Adipocyte (in vitro differentiated cells): Measurements from ENCODE around the gene C2.

Experiments
- DNase-seq: peaks from one replicate; pipeline ENCODE4 v3.0.0-alpha.2; 2015; ENCODE audit warnings: low read depth
- H3K27me3 ChIP-seq: replicated peaks from 2 replicates; pipeline ENCODE4 v1.7.0; 2013; ENCODE audit warnings: mild to moderate bottlenecking, low read length, moderate library complexity; ENCODE audit not compliant: control insufficient read depth, insufficient read depth
- H3K36me3 ChIP-seq: 2 replicates; pipeline ENCODE4 v1.7.0; 2013; ENCODE audit warnings: low read length, mild to moderate bottlenecking, moderate library complexity; ENCODE audit not compliant: control insufficient read depth, insufficient read depth, severe bottlenecking
- H3K4me1 ChIP-seq: 2 replicates; pipeline ENCODE4 v1.7.0; 2013; ENCODE audit warnings: mild to moderate bottlenecking, low read length, moderate library complexity; ENCODE audit not compliant: control insufficient read depth, insufficient read depth
- H3K4me3 ChIP-seq: 2 replicates; pipeline ENCODE4 v1.7.0; 2013; ENCODE audit warnings: mild to moderate bottlenecking, low read length, moderate library complexity
- H3K9ac ChIP-seq: 2 replicates; pipeline ENCODE4 v1.7.0; 2013; ENCODE audit warnings: mild to moderate bottlenecking, low read length, moderate library complexity
- H3K9me3 ChIP-seq: 2 replicates; pipeline ENCODE4 v1.7.0; 2013; ENCODE audit warnings: mild to moderate bottlenecking, low read length, moderate library complexity; ENCODE audit not compliant: control insufficient read depth

Gene C2

DNA sequence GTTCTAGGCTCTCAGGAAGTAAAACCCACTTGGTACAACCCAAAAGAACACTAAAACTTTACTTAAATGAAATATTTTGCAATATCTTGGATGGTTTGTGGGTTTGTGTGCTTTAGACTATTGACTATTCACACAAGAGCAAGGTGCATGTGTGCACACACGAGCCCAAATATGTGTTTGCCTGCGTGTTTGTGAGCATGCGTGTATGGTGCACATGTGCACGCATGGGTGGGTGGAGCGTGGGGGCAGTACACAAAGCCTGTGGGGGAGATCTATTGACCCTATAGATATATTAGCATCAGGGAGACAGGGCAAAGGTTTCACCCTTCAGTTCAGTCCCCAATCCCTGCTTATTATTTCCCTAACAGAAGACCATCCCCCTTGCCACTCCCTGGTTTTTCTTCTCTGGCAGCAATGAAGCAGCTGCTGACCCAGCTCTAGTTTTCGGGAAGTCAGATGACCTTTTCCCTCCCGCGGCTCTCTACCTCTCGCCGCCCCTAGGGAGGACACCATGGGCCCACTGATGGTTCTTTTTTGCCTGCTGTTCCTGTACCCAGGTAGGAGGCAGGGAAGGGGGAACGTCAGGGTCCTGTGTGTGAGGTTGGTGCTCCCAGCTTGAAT lies at the start of gene C2:
Gene C2, plus strand, starts transcription at position 476 of the 621 bp plus-strand sequence. Its CDS starts 36 bp downstream, at position 512.
- Histone ChIP-seq H3K4me3 (peak within 1 kb of the TSS; percentile 73), H3K4me1 (peaks cover 16% of the 10 kb centered on the region), H3K9me3 (peaks cover 3% of the 10 kb centered on the region), H3K27me3 (no peaks in the 10 kb centered on the region), H3K36me3 (no peaks in the 10 kb centered on the region), H3K9ac (peak within 1 kb of the TSS; percentile 65)
- DNase-seq = no peak

DNA sequence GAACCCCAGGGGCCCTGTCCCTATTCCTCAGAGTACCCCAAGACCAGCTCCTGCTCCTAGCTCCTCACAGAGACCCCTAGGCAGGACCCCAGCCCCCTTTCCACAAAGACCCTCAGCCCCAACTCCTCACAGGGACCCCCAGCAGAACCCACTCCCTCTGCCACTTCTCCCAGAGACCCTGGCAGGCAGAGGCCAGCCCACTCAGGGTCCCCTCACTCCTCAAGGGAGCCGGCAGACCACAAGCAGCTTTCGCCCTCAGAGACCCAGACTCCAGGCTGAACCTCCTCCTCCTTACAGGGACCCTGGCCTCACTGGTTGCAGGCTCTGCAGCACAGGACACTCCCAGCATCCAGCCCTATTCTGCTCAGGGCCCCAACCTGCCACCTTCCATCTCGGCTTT lies 49.3 kb upstream of the C2 start:
- H3K4me3 ChIP-seq = no peak overlapping the region
- H3K4me1 ChIP-seq = no peaks in the 10 kb centered on the region
- no peaks in the 10 kb centered on the region for H3K9me3 ChIP-seq
- no peaks in the 10 kb centered on the region for H3K27me3 ChIP-seq
- no peak for DNase-seq
- peaks cover 34% of the 10 kb centered on the region for H3K36me3 ChIP-seq
- H3K9ac ChIP-seq = no peak overlapping the region

DNA sequence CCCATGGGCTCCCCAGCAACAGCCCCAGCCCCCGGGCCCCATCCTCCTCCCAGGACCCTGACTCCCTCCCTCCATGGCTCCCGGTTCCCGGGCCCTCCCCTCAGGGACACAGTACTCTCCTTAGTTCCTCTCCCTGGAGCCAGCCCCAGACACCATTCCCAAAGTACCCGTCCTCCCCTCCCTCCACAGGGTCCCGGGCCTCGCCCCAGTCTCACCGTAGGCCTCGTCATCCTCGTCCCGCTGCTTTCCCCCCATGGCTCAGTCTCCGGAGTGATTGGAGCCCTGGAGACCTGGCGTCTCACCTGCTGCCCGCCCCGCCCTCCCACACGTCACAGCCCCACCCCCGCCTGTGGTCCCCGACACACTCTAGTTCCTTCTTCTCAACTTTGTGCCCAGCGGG lies 48.8 kb upstream of the C2 start, which contains the start of gene SLC44A4:
Gene SLC44A4, minus strand, starts transcription at position 272 of the 400 bp plus-strand sequence. Its CDS starts 17 bp downstream, at position 255.
- Histone ChIP-seq H3K4me1 (no peaks in the 10 kb centered on the region), H3K4me3 (no peak within 1 kb of the TSS), H3K9me3 (no peaks in the 10 kb centered on the region), H3K36me3 (peaks cover 40% of the 10 kb centered on the region), H3K27me3 (no peaks in the 10 kb centered on the region), H3K9ac (no peak within 1 kb of the TSS)
- DNase-seq = no peak

- no peaks in the 10 kb centered on the region for H3K4me1 ChIP-seq
- no peak overlapping the region for H3K9ac ChIP-seq
- H3K9me3 ChIP-seq = no peaks in the 10 kb centered on the region
- H3K36me3 ChIP-seq = peaks cover 44% of the 10 kb centered on the region
- no peaks in the 10 kb centered on the region for H3K27me3 ChIP-seq
- H3K4me3 ChIP-seq = no peak overlapping the region
- DNase-seq = no peak
Observed at GRCh38 chr6:31879143-31879542, 48.4 kb upstream of the C2 start.

DNA sequence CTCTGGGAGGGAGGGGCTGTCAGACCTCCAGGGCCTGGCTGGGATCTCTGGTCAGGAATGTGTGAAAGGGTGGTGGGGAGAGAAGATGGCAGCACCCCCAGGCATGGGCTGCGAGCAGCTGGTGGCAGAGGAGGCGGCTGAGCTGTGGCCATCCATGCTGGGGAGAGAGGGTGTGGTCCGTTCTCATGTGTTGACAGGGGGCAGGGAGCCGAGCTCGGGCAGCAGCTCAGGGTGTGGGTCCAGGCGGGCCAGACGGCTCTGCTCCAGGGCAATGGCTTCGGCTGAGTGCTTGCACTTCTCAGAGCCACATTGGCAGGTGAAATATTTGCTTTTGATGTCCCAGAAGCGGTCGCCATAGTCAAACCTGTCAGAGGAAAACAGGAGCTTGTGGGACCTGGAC lies 47.6 kb upstream of the C2 start:
- no peak for DNase-seq
- H3K27me3 ChIP-seq = no peaks in the 10 kb centered on the region
- no peaks in the 10 kb centered on the region for H3K9me3 ChIP-seq
- no peak overlapping the region for H3K4me3 ChIP-seq
- no peaks in the 10 kb centered on the region for H3K4me1 ChIP-seq
- no peak overlapping the region for H3K9ac ChIP-seq
- H3K36me3 ChIP-seq = peaks cover 51% of the 10 kb centered on the region

GRCh38 chr6:31880616-31881015 lies 46.9 kb upstream of the C2 start:
- Histone ChIP-seq H3K4me1 (no peaks in the 10 kb centered on the region), H3K4me3 (no peak overlapping the region), H3K27me3 (no peaks in the 10 kb centered on the region), H3K9me3 (no peaks in the 10 kb centered on the region), H3K9ac (no peak overlapping the region), H3K36me3 (peaks cover 52% of the 10 kb centered on the region)
- no peak for DNase-seq

DNA sequence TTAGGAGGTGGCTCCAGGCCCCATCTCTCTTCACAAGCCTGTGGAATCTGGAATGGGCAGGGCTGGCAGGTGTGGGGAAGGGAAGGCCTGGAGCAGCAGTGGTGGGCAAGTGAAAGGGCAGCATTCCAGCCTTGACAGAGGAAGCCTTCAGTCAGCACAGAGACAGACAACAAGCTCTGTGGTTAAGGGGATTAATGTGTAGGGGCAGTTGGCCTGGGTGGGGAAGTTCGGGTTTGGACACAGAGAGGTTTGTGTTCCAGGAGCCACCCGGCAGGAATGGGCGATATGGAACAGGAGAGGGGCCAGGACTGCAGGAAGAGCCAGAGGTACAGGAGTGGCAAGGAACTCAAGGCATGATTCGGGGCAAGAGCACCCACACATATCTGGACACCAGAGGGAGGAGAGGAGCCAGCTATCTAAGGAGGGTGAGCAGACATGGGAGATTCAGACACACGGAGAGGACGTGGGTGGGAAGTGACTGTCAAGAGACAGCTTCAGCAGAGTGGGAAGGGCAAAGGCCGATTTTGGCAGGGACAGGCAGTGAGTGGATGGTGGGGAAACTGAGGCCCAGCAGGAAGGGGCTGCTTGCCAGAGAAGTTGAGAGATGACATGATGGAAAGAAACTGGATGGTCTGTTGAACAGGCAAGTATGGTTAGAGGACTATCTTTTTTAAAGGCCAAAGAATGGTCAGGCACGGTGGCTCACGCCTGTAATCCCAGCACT lies 46.2 kb upstream of the C2 start:
- no peaks in the 10 kb centered on the region for H3K4me1 ChIP-seq
- peaks cover 57% of the 10 kb centered on the region for H3K36me3 ChIP-seq
- H3K4me3 ChIP-seq = no peak overlapping the region
- no peak for DNase-seq
- no peaks in the 10 kb centered on the region for H3K27me3 ChIP-seq
- H3K9ac ChIP-seq = no peak overlapping the region
- H3K9me3 ChIP-seq = no peaks in the 10 kb centered on the region

DNA sequence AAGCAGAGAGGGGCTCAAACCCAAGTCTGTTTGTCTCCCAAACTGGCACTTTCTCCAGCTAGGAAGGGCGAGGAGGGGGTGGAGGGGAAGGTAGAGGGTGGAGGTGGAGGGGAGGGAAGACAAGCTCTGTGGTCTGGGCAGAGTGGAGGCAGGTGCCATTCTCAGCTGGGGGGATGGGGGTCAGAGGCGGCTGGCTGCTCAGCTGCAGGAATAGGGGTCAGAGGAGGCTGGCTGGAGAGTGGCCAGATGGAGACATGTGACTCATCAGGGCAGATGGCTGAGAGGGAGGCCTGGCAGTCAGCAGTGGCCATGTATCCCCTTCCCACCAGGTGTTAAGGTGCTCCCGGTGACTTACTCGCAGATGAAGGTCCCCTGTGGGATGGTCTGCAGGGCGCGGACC lies 45.2 kb upstream of the C2 start:
- no peak overlapping the region for H3K9ac ChIP-seq
- no peak overlapping the region for H3K4me3 ChIP-seq
- no peaks in the 10 kb centered on the region for H3K27me3 ChIP-seq
- H3K9me3 ChIP-seq = no peaks in the 10 kb centered on the region
- no peaks in the 10 kb centered on the region for H3K4me1 ChIP-seq
- peaks cover 68% of the 10 kb centered on the region for H3K36me3 ChIP-seq
- DNase-seq = no peak

- peaks cover 79% of the 10 kb centered on the region for H3K36me3 ChIP-seq
- H3K9me3 ChIP-seq = no peaks in the 10 kb centered on the region
- H3K27me3 ChIP-seq = no peaks in the 10 kb centered on the region
- H3K9ac ChIP-seq = no peak overlapping the region
- no peak for DNase-seq
- no peak overlapping the region for H3K4me3 ChIP-seq
- H3K4me1 ChIP-seq = no peaks in the 10 kb centered on the region
Observed at GRCh38 chr6:31883676-31884075, 43.8 kb upstream of the C2 start.

GRCh38 chr6:31884528-31885035 lies 42.9 kb upstream of the C2 start:
- Histone ChIP-seq H3K36me3 (peaks cover 81% of the 10 kb centered on the region), H3K4me1 (no peaks in the 10 kb centered on the region), H3K9me3 (no peaks in the 10 kb centered on the region), H3K27me3 (no peaks in the 10 kb centered on the region), H3K4me3 (no peak overlapping the region), H3K9ac (no peak overlapping the region)
- DNase-seq = no peak

DNA sequence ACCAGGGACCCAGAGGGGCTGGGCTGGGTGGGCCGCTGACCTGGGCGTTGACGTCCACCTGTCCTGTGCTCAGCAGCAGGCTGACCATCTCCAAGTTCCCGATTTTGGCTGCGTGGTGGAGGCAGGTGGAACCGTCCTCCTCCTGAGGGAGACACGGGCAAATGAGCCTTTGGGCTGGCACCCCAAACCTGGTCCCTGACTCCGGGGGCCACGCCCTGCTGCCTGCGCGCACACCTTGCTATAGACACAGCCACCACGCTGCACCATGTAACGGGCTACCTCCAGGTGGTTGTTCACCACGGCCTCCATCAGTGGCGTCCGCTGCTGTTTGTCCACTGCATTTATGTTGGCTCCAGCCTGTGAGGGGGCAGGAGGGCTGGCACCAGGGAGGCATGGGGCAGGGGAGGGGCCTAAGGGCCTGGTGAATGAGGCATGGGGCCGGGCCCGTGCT lies 41.0 kb upstream of the C2 start:
- Histone ChIP-seq H3K4me1 (no peaks in the 10 kb centered on the region), H3K4me3 (no peak overlapping the region), H3K36me3 (peaks cover 70% of the 10 kb centered on the region), H3K27me3 (no peaks in the 10 kb centered on the region), H3K9ac (no peak overlapping the region), H3K9me3 (no peaks in the 10 kb centered on the region)
- no peak for DNase-seq
